ENCODE results near the gene TSSC4. TPM values are rescaled to one million over a fixed set of nuclear protein-coding genes. Genes with fewer than 3 reads are reported as not detected.
A peak's percentile ranks its signal among the peaks of the same experiment; 100 is the strongest.

The TSSC4 gene
- total RNA-seq, 1 donor = 54.8 TPM

GRCh38 chr11:2369320-2369719, 31.2 kb upstream of the TSSC4 start:
- H3K4me3 ChIP-seq (ENCODE audit: low read depth, low read length) = no peak overlapping the region
- no peak for DNase-seq (ENCODE audit: low read depth)
- no peak for TF ChIP-seq CTCF (IDR thresholded peaks at IDR 0.05; ENCODE audit: insufficient read depth, low read depth, low read length)

GRCh38 chr11:2369896-2370295, 30.7 kb upstream of the TSSC4 start:
- no peak overlapping the region for H3K4me3 ChIP-seq (ENCODE audit: low read depth, low read length)
- no peak for TF ChIP-seq CTCF (IDR thresholded peaks at IDR 0.05; ENCODE audit: insufficient read depth, low read depth, low read length)
- DNase-seq (ENCODE audit: low read depth) = no peak

- DNase-seq (ENCODE audit: low read depth) = no peak
- no peak overlapping the region for H3K4me3 ChIP-seq (ENCODE audit: low read depth, low read length)
- TF ChIP-seq CTCF (IDR thresholded peaks at IDR 0.05; ENCODE audit: insufficient read depth, low read depth, low read length) = no peak
Observed at GRCh38 chr11:2374456-2375201, 25.9 kb upstream of the TSSC4 start.

GRCh38 chr11:2375341-2375853, 25.2 kb upstream of the TSSC4 start:
- no peak for DNase-seq (ENCODE audit: low read depth)
- TF ChIP-seq CTCF (IDR thresholded peaks at IDR 0.05; ENCODE audit: insufficient read depth, low read depth, low read length) = no peak
- no peak overlapping the region for H3K4me3 ChIP-seq (ENCODE audit: low read depth, low read length)

GRCh38 chr11:2375964-2376551, 24.5 kb upstream of the TSSC4 start:
- H3K4me3 ChIP-seq (ENCODE audit: low read depth, low read length) = no peak overlapping the region
- DNase-seq (ENCODE audit: low read depth) = no peak
- TF ChIP-seq CTCF (IDR thresholded peaks at IDR 0.05; ENCODE audit: insufficient read depth, low read depth, low read length) = no peak

- H3K4me3 ChIP-seq (ENCODE audit: low read depth, low read length) = peak within 1 kb of the TSS; percentile 86
- DNase-seq (ENCODE audit: low read depth) = peak; percentile 52
- no peak for TF ChIP-seq CTCF (IDR thresholded peaks at IDR 0.05; ENCODE audit: insufficient read depth, low read depth, low read length)
Observed at GRCh38 chr11:2376751-2377451, 23.6 kb upstream of the TSSC4 start, which contains the start of gene CD81. Gene CD81, plus strand, starts transcription at chr11:2377310. Its CDS starts 240 bp downstream, at chr11:2377550.

Measured in fibroblast of villous mesenchyme (primary cell).